ENCODE results near the gene ETV4.
A peak's percentile ranks its signal among the peaks of the same experiment; 100 is the strongest.
"Not testable (repeated sequence)": the region's sequence is repeated elsewhere in the genome, so short reads cannot be mapped to it uniquely, and the experiment has no call there.

Gene ETV4

DNA sequence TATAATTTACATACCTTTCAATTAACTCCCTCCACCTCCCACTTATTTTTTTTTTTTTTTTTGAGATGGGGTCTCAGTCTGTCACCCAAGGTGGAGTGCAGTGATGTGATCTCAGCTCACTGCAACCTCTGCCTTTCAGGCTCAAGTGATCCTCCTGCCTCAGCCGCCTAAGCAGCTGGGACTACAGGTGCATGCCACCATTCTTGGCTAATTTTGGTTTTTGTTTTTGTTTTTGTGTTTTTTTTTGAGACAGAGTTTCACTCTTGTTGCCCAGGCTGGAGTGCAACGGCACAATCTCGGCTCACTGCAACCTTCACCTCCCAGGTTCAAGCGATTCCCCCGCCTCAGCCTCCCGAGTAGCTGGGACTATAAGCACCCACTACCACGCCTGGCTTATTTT, 36.7 kb downstream of the ETV4 start:
- not testable (repeated sequence) for DNase-seq

GRCh38 chr17:43490621-43491020, 55.5 kb downstream of the ETV4 start:
- DNase-seq: no peak

- peak; percentile 98 to 99 for DNase-seq
Observed at GRCh38 chr17:43483674-43484551, 62.2 kb downstream of the ETV4 start, which contains the start of gene DHX8. TSS of gene DHX8 (plus strand) at chr17:43483975. CDS start at chr17:43484038, 63 bp downstream.

DNA sequence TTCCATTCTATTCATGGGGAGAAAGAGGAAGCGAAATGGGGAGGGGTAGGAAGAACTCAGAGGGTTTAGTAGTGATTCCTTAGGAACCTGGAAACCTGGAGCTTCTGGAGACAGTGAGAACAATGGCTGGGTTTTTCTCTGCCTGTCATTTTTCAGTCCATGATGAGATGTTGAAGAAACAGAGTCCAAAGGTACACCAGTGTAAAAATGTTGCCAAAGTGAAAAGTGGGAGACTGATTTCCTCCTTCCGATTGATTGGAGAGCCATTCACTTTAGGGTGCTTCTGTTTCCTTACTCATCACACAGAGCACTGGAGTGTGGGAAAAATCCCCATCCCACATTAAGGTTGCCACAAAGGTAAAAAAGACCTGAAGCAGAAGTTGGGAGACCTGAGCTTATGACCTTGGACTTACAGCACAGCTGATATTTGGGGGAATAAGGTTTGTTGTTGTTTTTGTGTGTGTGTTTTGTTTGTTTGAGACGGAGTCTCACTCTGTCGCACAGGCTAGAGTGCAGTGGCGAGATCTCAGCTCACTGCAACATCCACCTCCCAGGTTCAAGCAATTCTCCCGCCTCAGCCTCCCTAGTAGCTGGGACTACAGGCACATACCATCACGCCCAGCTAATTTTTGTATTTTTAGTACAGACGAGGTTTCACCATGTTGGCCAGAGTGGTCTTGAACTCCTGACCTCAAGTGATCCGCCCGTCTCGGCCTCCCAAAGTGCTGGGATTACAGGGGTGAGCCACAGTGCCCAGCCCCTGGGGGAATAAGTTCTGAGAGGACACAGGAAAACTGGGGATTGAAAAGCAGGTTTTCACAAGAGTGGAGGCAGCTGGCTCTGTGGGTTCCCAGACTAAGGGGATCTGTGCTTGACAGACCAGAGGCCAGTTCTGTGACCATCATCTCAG, 63.8 kb downstream of the ETV4 start:
- DNase-seq: no peak

- no peak for DNase-seq
Observed at GRCh38 chr17:43479948-43480347, 66.2 kb downstream of the ETV4 start.

Measured in SW 1271 (cell line).